Right renal cortex interstitium (tissue), 3 donors: ENCODE data around the gene VCL. TPM values are rescaled to one million over a fixed set of nuclear protein-coding genes. Genes with fewer than 3 reads are reported as not detected.
"Not testable (repeated sequence)": the region's sequence is repeated elsewhere in the genome, so short reads cannot be mapped to it uniquely, and the experiment has no call there.

Source experiments
- DNase-seq, 3 donors: peaks; one replicate each; pipeline ENCODE4 v3.0.0-alpha.2; 2013; ENCODE audit warnings: low read depth in 3 of 3, low spot score in 2 of 3
- polyA plus RNA-seq, 3 donors: library from polyadenylated mRNA; unstranded; fragments of 120-200 nt; gene quantifications; one replicate each; pipeline ENCODE4 v1.2.1, GENCODE V29; 2013; ENCODE audit not compliant: insufficient read length in 3 of 3

Gene VCL
- polyA plus RNA-seq, 3 donors: 120 to 131 (median 130) TPM

DNA sequence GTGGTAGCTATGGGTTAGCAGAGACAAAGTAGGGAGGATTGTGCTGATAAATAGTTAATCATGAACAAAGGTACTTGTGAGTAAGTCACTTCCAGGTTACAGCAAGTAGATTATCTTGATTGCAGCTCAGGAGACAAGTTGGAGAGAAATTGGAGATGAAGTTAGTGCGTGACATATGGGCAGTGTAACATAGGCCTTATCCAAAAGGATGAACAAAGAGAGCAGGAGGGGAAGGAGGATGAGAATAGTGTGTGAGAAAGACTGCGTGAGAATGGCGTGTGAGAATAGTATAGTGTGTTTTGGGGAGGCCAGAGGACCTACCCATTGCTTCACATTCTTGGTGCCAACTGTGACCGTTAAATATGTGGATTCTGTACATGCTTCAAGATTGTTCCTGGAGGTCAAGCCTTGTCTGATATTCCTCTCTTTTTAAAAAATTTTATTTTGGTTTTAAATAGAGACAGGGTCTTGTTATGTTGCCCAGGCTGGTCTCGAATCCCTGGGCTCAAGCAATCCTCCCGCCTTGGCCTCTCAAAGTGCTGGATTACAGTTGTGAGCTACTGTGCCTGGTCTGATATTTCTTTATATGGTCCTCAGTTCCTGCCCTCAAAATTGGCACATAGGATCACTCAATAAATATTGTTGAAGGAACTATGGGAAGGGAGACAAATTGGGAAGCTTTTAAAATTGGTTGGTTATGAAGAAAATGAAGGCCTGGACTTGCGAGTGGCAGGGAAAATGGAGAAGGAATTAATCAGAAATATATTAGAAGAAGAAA is 3.2 kb downstream of the VCL start:
- DNase-seq: no peak

DNA sequence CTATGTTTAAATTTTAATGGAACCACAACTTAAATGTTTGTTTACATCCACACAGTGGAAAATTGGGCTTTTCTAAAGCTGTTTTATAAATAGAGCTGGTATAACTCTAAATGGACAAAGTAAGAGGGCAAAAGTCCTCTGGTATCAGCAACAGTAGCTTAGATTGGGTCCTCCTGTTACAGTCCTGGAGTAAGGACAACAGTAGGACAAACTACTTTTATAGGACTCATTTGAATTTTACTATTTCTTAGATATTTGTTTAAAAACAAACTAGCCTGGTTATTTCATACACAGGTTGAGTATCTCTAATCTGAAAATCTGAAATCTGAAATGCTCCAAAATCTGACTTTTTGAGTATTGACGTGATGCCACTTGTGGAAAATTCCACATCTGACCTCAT is 8.4 kb downstream of the VCL start:
- DNase-seq: no peak

GRCh38 chr10:74008212-74008731 is 10.4 kb downstream of the VCL start:
- no peak for DNase-seq

GRCh38 chr10:74011017-74011416 is 13.1 kb downstream of the VCL start:
- no peak for DNase-seq

DNA sequence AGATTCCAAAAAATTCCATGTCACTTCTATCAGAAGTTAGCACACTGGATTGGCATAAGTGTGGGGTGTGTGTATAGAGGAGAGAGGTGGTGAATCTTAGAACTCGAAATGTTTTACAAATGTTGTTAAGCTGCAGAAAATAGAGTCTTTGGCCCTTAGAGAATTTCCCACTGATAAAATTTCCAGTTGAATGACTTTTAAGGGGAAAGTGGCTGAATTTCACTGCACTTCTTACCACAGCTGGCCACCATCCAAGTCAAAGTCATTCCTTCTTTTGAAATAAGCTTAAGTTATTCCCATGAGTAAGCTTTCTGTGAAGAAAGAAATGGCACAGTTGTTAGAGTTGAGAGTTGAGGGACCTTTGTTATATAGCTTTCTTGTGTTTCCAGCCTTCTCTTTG is 13.9 kb downstream of the VCL start:
- DNase-seq: no peak

- no peak for DNase-seq
These were observed 14.6 kb downstream of the VCL start for GRCh38 chr10:74012480-74012879.

DNA sequence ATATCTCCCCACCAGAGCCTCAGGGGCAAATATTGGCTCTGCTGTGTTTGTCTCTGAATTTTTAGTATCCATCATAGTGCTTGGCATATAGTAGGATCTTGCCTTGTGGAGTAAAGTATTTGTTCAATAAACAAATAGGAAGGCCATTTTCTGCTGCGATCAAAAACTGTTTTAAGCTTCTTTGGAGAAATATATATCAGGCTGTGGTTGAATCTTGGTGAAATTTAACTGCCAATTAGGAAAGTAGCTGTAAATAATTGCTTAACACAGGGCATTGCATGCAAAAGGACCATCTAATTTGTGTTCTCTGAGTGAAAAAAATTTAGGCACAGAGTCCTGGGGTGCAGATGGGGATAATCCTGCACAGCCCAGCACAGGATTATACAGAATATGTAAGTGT is 15.1 kb downstream of the VCL start:
- no peak for DNase-seq

DNA sequence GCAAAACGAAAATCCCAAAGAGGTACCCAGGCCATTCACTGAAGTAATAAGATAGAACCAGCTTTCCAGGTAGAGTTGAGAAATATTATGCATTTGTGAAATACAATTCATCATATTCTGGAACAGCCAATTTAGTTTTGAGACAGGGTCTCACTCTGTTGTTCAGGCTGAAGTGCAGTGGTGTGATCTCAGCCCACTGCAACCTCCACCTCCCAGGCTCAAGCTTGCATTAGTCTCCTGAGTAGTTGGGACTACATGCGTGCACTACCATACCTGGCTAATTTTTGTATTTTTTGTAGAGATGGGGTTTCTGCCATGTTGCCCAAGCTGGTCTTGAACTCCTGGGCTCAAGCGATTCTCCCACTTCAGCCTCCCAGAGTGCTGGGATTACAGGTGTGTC is 16.7 kb downstream of the VCL start:
- DNase-seq: not testable (repeated sequence)

- no peak for DNase-seq
These were observed 20.3 kb downstream of the VCL start for GRCh38 chr10:74018241-74018640.

GRCh38 chr10:74021248-74022055 is 23.5 kb downstream of the VCL start:
- no peak for DNase-seq

GRCh38 chr10:74022926-74023629 is 25.2 kb downstream of the VCL start:
- no peak for DNase-seq

DNA sequence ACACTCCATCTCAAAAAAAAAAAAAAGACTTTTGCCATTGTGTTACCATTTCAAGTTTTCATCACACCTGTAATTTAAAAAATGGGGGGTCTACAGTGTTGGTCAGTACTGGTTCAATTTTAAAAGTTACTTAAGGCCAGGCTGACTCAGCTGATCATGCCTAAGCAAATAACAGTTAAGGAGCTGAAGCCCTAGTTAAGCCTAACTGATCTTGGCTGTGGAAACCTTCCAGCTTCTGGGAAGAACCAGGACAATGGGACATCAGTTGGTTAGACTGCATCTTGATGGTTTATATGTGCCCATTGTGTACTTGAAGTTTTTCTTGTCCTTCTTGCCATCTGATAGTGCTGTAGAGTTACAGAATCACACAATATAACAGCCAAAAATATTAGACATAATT is 26.7 kb downstream of the VCL start:
- DNase-seq: no peak

DNA sequence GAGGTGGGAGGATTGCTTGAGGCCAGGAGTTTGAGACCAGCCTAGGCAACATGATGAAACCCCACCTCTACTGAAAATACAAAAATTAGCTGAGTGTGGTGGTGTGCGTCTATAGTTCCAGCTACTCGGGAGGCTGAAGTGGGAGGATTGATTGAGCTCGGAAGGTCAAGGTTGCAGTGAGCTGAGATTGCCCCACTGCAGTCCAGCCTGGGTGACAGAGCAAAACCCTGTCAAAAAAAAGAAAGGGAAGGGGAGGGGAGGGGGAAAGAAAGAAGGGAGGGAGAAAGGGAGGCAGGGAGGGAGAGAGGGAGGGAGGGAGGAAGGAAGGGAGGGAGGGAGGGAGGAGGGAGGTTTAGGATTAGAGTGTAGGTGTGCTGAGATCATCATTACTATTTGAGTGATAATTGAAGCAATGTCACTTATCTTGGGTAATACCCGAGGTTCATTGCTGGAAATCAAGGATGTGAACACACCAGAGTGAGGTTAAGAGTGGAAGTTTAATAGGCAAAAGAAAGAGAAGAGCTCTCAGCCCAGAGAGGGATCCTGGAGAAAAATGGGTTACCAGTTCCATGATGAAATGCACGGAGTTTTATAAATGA is 27.6 kb downstream of the VCL start:
- no peak for DNase-seq

DNA sequence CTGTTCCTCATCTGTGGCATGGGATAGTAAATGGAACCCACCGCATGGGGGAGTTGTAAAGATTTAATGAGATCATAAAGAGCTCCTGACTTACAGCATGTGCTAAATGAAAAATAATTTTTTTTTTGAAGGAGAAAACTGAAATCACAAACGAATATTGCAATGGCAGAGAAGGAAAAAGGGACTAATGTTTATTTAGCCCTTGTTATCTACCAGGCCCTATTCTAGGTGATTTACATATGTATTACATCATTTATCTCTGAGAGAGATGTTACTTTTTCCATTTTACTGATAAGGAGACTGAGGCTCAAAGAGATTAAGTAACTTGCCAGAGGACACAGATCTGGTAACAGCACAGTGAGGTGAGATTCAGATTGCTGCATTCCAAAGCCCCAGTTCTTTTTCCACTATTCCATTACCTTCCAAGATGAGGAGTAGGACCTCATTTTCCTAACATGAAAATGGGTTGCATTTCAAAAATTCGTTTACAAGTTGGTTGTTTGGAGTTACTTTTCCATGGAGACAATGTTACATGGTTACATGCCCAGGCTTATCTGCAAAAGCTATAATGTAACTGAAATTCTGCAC is 28.6 kb downstream of the VCL start:
- no peak for DNase-seq

GRCh38 chr10:74027702-74028101 is 29.8 kb downstream of the VCL start:
- DNase-seq: no peak

- no peak for DNase-seq
These were observed 32.0 kb downstream of the VCL start for GRCh38 chr10:74029943-74030342.

- not testable (repeated sequence) for DNase-seq
These were observed 34.3 kb downstream of the VCL start for GRCh38 chr10:74032208-74032607.

- DNase-seq: no peak
These were observed 35.2 kb downstream of the VCL start for GRCh38 chr10:74032900-74033655.

DNA sequence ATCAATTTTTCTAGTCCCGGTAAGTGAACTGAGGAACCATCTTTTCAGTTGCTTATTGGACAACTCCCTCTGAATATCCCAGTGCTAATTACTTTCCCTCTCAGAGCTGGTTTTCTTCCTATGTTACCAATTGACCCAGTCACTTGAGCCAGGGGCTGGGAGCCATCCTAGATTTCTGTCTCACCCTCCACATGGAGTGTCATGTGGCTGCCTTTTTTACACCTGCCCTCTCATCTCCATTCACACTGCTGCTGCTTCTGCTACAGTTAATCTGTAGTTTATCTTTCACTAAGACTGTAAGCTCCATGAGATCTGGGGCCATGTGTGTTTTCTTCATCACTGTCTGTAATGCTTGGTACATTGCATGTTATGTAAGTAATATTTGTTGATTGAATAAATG is 35.8 kb downstream of the VCL start:
- DNase-seq: no peak

- DNase-seq: no peak
These were observed 36.4 kb downstream of the VCL start for GRCh38 chr10:74034301-74034700.
